HG02763 (cell line): ENCODE measurements around the gene ACSL1.
A peak's percentile ranks its signal among the peaks of the same experiment; 100 is the strongest.
"Not testable (repeated sequence)": the region's sequence is repeated elsewhere in the genome, so short reads cannot be mapped to it uniquely, and the experiment has no call there.

ENCODE experiments used
- ATAC-seq: cut with Tn5 transposase; IDR thresholded peaks from one replicate; pipeline ENCODE4 v1.9.1; 2021; ENCODE audit warnings: mild to moderate bottlenecking, moderate library complexity; ENCODE audit not compliant: unreplicated experiment

Gene ACSL1

GRCh38 chr4:184763150-184763780, 62.5 kb downstream of the ACSL1 start:
- ATAC-seq: no peak

GRCh38 chr4:184762100-184762499, 63.7 kb downstream of the ACSL1 start:
- peak; percentile 85 for ATAC-seq

DNA sequence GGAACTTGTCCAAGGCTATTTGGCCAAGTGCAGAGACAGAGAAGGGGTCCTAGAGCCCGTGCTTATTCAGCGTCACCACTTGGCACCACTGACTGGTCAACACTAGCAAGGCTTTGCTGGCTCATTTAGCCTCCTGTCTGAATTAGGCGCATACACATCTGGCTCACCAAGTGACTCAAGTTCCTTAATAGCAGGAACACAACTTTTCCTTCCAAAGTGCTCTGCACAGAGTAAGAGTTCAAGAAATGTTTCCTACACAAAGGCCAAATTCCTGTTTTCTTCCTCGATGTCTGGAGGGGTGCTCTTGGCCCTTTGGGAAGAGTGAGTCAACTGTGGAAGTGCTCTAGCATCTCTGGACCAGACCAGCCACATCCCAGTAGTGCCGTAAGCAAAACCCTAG, 65.1 kb downstream of the ACSL1 start:
- ATAC-seq: no peak

GRCh38 chr4:184757810-184758209, 68.0 kb downstream of the ACSL1 start:
- no peak for ATAC-seq

- ATAC-seq: no peak
Observed at GRCh38 chr4:184756399-184756798, 69.4 kb downstream of the ACSL1 start.

DNA sequence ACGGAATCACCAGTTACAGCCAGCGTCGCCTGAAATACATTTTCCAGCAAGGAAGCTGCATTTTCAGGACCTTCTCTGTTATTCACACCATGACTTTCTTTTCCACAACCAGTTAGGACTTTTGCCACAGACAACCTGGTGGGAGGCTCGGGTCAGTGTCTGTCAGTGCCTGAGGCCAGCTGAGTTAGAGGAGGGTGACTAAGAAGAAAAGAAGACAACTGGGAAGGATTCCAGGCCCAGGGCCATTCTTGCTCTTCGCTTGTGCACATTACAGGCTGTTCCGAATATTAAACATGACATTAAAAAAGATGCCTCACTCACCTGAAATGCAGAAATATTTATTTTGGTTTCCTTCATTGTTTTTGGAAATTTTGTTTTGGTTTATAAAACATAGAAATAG, 70.5 kb downstream of the ACSL1 start:
- no peak for ATAC-seq

DNA sequence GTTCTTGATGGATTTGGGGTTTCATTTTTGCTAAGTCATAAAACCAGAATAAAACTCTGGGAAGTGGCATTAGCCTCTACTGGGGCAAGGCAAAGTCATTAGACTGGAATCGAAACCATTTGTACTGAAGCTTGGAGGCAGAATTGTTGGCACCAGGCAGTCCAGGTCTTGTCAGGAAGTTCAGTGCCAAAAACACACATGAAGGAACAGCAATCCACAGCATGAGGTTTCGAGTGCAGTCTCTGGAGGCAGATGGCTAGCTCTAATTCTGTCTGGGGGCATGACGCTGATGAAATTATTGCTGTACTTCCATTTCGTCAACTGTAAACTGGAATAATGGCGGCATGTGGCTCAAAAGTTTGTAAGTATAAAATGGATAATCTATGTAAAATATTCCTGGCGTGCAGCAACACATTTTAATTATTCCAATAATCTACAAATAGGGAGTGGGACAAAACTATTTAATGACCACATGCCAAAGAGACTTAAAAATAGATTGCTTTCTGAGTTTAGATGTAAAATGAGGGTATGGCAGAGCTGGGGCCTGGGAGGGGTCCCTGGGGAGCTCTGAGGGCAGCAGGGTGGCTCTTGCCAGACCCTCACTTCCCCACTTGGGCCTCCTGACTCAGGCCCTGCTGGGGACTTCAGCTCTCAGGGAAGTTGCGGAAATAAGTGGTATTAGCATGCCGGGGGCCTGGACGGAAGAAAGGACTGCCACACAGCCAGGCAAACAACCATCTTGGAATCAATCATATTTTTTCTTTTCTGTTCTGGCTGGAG, 73.1 kb downstream of the ACSL1 start:
- no peak for ATAC-seq

GRCh38 chr4:184751585-184751956, 74.2 kb downstream of the ACSL1 start:
- ATAC-seq: no peak

DNA sequence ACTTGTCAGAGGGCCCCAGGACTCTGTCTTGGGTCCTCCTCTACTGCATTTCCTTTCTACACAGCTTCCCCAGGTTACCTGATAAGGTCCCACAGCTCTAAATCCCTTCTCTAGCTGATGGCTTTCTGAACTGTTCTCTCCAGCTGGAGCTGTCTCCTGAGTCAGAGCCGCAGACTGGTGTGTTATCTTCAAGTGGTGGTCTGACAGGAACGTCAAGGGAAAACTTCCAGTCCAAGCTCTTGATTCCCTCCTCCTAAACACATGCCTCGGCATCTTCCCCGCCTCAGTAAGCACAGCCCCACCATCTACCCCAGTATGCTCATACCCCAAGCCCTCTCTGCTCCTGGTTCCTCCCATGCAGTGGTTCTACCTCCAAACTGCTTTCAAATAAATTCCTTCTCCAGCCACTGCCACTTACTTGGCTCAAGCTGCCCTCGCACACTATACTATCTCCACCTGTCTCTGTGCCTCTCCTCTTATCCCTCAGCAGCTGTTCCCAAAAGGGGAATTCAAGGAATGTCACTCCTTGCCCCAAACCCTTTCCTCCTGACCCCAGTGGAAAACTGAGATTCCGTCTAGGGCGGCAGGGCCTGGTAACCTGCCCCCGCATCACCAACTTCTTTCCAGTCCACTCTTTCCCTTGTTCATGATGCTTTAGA, 74.7 kb downstream of the ACSL1 start:
- no peak for ATAC-seq

- no peak for ATAC-seq
Observed at GRCh38 chr4:184748251-184748652, 77.5 kb downstream of the ACSL1 start.

DNA sequence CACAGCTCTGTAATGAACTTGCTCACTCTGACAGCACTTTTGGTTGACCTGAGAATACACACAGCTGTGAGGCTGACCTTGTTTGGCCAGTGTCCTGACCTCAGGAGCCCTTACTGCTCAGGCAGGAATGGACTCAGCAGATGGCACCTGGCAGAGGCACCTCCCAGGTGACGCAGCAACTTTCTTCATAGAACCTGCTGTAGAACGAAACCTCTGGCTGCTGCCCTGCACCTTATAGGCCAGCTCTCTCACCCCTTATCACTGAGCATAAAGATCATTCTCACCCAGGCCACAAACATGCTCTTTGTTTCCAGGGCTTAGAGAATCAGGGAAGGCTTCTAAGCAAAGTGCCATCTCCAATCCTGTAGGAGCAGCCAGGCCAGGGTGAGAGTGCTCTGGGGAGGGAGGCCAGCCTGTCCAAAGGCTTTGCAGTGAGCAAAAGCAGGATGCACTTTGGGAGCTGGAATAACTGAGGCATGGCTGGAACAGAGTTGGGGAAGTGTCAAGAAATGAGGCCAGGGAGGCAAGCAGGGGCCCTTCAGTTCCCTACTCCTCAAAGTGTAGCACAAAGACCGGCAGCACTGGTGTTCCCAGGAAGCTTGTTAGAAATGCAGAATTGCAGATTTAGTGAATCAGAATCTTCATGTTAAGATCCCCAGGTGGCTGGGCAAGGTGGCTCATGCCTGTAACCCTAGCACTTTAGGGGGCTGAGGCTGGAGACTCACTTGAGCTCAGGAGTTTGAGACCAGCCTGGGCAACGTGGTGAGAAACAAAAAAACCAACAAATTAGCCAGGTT, 78.5 kb downstream of the ACSL1 start:
- ATAC-seq: no peak

GRCh38 chr4:184745831-184746795, 79.7 kb downstream of the ACSL1 start:
- ATAC-seq: no peak

DNA sequence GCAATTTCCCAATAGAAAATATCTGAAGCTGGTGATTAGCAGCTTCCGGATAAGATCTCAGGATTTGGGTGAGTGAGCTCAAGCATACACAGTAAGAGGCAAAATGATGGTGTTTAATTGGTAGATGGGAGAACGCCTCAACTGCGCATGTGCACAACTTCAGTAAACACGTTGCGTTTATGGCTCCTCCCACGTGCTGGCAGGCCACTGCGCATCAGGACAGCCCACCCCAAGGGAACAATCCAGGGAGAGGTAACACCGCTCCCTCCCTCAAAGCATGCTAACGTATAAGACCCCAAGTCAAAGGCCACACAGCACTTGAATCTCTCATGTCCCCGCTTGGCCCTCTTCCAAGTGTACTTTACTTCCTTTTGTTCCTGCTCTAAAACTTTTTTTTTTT, 81.5 kb downstream of the ACSL1 start:
- no peak for ATAC-seq

GRCh38 chr4:184743650-184744049, 82.1 kb downstream of the ACSL1 start:
- no peak for ATAC-seq

- ATAC-seq: not testable (repeated sequence)
Observed at GRCh38 chr4:184741651-184742050, 84.1 kb downstream of the ACSL1 start.

DNA sequence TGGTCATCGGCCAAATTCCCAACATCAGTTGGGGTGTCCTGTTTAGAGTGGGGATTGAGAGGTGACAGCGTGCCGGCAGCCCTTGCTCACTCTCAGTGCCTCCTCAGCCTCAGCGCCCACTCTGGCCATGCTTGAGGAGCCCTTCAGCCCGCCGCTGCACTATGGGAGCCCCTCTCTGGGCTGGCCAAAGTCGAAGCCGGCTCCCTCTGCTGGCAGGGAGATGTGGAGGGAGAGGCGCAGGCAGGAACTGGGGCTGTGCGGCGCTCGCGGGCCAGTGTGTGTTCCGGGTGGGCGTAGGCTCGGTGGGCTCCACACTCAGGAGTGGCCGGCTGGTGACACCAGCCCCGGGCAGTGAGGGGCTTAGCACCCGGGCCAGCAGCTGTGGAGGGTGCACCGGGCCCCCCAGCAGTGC, 84.8 kb downstream of the ACSL1 start:
- no peak for ATAC-seq

GRCh38 chr4:184739575-184739974, 86.2 kb downstream of the ACSL1 start:
- not testable (repeated sequence) for ATAC-seq

GRCh38 chr4:184734758-184735157, 91.0 kb downstream of the ACSL1 start:
- no peak for ATAC-seq

GRCh38 chr4:184733654-184734524, 91.9 kb downstream of the ACSL1 start, which contains the start of gene CENPU:
CENPU (minus strand) TSS chr4:184734096; CDS start chr4:184734062, 34 bp downstream.
- peak; percentile 90 for ATAC-seq
